ENCODE measurements around the gene FHIT.

FHIT gene

DNA sequence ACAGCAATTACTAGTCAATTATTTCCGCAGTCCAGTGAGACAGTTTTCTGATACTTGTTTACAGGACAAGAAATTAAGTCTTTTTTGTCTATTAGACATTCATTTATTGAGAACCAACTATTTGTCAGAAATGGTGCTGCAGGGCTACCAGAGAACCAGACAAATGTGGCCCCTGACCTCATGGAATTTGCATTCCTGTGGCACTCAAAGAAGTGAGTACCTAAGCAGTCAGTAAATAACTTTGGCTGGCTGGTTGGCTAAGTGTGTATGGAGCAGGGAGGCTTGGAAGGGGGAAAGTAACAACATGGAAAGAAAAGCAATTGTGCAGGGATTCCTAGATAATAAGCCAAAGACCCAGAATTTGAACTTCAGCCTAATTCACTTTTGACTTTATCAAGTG lies 1364.5 kb downstream of the FHIT start:
- no peak for DNase-seq

DNA sequence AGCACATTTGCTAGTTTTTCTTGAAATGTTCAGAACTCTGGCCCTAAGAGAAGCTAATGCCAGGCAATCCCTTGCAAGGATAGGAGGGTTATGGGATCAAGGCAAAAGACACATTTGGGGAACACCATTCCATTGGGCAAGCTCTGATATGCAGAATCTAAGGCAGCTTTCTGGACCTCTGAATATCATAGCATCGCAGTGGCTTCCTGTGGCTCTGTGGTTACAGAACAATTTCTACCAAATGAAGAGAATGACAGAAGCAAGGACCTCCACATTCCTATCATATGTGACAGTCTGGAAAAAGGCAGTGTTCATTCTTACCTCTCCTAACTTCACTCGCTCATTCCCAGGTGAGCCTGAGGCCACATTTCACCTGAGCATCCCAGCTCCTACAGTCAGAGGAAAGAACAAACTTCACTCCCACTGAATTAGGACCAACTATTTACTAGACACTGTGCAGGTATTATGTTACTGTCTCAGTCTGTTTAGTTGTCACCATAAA lies 1365.3 kb downstream of the FHIT start:
- no peak for DNase-seq

DNA sequence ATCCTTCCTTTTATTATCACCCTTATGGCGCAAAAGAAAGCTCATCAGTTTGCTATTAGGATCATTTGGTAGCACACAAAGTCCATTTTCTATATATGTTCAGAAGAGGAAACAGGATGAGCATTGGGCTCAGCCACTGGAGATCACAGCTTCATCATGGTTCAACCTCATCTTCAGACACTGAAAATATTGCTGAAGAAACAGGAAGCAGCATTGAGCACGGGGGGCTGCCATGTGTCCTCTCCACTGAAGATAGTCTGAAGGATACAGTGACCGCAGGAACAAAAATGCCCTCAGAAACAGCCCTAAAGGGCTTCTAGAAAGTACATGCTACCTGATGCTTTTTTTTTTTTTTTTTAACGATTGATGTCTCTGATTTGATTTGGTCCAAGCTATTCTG lies 1366.2 kb downstream of the FHIT start:
- DNase-seq: no peak

DNA sequence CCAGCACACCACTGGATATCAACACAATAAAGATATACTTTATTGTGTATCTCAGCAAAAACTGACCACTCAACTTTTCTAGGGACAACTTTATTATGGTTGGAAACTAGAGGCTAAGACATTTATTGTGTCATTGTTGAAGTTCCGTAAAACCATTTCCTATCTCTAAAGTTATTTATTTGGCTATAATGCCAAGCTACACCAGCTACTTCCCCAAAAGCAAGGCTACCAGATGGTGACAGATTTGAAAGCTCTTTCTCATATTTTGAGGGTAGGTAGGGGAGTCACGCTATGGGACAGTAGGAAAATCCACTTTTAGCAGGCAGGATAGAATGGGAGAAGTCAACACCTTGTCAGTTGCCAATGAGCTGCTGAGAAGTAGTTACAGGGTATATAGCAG lies 1366.8 kb downstream of the FHIT start:
- DNase-seq: no peak

DNA sequence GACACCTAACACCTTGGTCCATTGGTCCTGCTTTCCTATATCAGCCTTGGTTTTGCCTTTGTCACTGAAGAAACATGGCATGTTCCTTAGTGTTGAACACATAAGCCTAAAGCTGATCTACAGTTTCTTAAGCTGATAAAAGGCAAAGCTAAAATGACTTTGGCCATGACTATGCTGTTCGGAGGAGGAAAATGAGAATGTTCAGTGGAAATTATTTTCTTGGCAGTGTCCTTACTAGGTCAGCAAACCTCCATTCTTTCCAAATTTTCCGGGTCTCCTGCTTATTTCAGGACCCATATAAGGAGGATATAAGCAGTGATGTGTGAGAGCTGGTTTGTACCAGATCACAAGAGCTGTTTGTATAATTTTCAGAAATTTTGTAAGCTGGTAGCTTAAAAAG lies 1368.5 kb downstream of the FHIT start:
- no peak for DNase-seq

DNA sequence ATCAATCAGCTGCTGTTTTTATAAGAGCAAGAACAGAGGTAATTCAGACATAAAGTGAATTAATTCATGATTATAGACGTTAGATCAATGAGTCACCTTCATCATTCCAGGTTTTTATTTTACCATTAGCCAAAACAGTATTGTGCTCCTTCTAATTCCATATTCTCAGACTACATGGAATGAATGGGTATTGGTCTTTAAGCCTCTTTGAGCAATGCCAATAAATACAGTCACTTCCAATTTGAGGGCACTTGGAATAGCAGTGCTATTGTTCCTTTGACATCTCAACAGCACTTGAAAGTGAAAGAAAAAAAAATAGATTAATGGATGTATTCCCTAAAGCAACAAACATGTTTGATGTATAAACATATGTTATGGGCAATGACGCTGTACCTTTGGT lies 1370.5 kb downstream of the FHIT start:
- no peak for DNase-seq

DNA sequence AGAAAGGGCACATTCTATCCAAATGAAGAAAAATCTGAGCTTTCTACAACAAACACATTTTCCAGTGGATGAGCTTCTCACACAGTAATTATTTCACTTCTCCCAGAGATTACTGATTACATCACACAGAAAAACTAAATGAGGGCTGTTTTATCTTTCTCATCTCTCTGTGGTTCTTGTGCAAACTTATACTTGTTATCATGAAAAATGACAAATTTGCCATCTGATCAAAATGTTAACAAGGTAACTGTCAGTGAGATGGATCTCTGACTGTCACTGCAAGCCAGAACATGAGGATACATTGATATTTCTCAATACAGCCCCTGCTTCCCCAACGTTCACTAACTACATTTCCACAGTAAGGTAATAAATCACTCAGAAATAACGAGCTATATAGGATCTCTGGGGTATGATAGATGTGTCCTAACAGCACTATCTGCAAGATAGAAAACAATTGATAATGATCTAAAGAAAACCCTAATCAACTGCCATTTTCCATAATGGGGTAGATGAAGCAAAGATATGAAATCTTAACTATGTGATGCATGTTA lies 1372.1 kb downstream of the FHIT start:
- DNase-seq: no peak

DNA sequence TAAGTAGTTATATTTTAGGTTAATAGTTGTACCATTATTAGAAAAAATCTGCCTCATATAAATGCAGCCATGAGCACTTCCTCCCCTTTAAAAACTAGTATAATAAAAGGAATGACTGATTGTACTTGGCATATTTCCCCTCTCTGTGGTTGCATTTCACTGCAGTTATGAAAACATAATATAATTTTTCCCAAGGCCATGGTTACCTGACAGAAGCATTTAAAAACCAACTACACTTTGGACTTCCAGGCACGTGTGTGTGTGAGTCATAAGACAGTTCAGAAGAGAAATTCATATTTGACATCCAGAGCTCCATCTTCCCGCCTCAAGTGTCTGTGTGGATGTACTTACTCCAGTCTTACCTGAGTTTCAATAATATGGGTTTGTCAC lies 1373.2 kb downstream of the FHIT start:
- DNase-seq: no peak

DNA sequence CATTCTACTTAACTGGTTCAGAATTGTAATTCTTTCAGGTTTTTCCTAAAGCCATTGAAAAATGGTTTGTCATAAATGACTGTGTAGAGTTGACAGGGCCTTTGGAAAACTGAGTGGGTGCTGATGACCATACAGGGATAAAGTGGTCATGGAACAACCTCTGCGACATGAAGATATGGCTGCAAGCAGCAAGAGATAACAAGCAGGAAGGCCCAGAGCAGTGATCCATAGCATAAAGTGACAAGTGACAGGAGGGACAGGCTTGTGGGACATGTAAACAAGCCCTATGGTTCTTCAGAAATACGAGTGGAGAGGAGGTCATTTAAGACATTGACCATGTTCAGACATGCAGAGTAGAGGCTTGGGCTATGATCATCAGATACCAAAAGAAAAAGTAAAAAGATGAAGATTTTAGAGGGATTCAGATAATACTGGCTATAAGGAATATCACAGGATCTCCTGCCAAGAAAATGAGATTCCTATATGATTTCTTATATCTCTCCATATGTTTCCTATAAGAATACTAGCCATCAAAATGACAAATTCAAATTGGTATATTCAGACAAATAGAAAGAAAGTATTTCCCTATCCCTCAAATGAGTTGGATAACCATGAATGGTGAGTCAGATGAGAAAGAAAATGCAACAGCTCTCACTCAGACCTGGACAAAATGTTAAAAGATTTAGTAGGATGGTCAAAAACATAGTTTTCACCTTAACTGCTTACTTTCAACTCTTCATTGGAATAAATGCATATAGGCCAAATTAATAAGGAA lies 1373.8 kb downstream of the FHIT start:
- no peak for DNase-seq

DNA sequence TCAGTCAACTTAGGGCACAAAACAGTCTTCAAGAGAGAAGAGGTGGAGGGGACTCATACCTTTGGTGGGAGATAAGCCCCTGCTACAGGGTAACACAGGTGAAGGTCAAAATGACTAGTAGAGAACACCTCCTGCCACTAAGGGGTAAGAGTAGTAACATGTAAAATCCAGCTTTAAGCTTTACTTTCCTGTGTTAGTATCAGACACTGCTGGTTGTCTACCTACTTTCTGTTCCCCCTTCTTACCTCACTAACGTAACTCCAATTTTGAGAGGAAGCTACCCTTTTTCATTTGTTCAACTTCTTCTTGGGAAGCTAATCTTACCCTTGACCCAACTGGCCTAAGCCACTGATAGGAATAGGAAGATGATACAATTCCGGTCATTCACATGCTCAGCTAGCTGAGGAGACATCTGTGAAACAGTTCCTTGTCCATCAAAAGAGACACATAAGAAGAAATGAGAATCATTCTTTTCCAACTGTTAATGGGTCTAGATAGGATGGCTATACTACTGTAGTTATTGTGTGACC lies 1374.7 kb downstream of the FHIT start:
- no peak for DNase-seq

DNA sequence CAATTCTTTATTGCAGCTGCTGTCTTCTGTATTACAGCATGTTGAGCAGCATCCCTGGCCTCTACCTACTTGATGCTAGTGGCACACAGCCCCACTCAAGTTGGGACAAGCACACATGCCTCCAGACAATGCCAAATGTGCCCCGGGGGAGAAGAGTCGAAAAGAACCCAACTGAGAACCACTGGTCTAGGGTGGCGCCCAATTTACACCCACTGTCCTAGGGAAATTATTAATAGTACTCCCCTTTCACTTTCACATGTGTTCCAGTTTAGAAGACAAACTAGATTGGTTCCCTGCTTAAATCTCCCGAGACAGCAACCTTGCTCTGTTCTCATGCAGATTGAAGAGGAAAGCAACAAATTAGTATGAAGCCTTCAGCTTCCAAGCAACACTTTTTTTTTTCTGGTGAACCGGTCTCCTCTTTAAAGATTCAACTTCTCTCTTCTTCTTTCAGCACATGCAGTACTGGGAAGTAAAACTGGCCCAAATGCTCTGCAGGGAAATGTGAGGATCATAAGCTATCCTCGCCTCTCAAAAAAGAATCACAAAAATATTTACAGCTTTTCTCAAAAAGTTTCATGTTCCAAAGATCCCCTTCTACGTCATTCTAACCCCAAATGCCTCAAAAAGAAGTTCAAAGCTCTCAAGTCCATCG lies 1377.5 kb downstream of the FHIT start:
- no peak for DNase-seq

DNA sequence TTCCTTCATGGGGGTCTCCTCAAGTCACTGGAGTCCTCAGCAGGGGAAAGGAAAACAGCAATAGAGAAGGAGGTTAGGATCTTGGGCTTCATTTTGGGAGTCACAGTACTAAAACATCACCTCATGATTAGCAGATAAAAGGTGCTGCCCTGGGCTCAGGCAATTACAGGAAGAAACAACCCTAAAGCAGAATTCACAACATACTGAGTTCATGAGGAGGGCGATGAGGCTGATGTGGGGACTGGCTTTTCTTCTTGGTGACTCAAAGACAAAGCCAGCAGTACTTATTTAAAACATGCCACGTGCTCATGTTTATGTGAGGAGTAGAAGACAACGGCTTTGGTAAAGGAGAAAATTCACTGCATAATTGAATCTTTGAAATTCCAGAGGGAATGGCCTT lies 1379.1 kb downstream of the FHIT start:
- DNase-seq: no peak

DNA sequence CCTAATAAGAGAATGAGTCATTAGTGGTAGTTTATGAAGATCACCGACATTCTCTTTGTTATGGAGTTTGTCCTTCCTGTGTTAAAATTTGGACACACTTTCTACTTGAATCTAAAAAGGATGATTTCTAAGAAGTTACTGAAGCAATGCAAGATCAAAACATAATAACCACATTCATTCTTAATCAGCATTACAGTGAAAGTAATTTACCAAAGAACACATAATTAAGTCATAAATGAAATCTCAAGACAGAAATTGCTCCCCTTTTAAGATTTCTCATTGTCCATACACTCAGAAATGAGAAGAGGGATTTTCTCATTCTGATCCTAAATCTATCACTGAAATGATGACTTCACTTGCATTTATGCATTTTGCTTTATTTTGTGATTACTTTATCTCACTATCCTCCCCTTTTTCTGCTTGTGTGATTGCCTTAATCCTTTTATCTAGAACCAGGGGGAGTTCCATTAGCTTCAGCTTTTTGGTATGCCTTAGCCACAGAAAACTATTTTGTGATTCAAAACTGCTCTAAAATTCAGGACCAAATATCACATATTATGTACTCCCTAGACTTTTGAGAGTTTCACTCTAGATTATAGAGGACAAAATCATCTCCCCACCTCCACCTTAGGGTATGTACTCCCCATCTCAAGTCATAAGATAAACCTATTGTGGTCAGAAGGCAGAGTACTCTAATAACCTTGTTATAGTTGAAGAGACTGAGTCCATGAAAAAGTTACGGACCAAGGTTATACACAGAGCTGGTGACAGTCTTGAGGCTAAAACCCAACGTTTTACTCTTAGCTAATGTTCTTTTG lies 1383.9 kb downstream of the FHIT start:
- no peak for DNase-seq

DNA sequence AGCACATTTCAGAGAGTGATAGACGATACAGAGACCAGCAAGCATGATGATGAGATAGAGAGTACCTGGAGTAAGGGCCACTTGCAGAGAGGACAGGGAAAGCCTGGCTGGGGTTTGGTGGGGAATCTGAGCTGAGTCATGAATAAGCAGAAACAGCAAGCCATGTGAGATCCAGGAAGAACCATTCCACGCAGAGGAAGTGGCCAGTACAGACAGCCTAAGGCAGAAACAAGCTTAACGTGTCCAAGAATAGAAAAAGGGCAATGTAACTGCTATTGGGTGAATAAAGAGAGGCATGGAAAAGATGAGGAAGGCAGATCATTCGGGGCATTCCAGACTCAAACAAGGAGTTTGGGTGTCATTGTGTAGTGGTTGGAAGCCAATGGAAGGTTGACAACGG lies 1385.2 kb downstream of the FHIT start:
- DNase-seq: no peak

DNA sequence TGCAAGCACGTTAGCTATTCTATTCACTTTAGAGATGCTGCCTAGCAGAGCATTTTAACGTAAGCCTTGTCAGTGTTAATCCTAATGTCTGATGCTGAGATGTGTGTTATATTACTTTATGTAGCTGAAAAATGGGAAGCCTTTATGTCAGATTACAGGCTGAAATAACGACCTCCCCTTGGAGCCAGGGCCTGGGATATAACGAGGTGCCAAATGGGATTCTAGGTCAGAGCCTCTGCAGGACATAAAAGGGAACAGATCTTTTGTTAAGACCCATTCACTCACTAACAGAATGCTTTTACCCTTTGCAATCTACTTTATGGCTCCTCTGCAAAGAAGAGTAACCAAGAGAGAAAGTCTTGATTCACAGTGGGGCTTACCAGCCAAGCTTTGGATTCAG lies 1385.9 kb downstream of the FHIT start:
- DNase-seq: no peak

DNA sequence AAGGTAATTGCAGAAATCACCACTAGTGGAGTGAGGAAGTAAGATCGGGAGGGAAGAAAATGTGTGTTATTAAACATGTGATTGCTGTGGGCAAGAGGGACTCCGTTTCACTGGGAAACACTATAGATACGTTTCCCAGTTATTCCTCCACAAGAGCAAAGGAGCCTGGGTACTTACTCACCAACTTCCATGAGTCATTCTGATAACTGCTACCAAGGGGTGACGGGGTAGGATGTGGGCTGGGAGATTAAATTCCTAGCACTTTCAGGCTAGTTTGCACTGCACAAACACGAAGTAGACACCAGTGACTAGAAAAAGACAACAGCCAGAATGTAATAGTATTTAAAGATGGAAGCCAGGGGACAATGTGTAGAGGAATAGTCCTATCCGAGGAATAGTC lies 1388.6 kb downstream of the FHIT start:
- no peak for DNase-seq

DNA sequence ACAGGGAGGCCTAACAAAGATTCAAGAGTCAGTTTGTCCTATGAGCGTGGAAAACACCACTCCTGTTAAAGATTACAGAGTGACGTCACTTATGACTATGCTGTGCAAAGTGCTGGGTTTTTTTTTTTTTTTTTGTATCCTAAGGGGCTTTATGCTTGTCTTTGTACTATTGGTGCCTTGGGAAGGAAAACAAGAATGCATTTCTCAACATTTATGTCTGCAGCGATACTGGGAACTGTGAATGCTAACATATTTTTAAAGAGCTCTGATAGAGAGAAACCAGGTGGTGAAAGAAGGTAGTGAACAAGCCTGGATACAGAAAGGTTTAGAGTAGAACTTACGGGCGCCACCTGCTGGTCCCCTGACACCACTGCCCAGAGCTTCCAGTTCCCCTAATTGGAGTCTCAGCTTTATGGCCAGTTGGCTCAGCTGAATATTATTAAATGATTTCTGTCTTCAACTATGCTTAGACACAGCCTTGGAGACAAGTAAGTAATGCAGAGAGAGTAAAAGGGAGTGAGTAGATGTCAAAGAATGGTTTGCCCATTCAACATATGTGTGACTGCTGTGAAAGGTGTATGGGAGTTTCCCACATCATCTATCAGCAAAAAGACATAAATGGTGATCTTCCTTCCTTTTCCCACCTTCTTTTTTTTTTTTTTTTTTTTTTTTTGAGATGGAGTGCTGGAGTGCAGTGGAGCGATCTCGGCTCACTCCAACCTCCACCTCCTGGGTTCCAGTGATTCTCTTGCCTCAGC lies 1393.5 kb downstream of the FHIT start:
- DNase-seq: peak; percentile 47 to 66 (median 50)

DNA sequence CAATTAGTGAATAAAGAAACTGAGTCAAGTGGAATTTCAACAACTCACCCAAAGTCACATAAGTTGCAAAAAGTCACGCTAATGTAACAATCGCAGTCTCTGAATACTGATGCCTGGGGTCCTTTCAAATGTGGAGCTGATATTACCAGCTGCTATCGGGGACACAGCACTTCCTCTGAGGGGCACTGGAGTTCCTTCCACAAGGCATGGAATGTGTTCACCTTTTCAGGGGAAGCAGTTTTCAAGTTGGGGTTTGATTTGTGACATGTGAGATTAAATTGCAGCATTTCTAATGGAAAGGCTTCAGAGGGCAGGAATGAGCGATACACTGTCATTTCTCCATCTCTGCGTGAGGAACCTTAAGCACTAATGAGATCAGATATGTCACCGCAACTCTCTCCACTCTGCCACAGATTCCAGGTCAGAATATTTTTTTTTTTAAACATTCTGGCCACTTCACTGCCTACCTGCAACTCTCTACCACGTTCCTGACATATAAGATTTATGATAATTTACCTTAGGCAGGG lies 1394.3 kb downstream of the FHIT start:
- DNase-seq: no peak

DNA sequence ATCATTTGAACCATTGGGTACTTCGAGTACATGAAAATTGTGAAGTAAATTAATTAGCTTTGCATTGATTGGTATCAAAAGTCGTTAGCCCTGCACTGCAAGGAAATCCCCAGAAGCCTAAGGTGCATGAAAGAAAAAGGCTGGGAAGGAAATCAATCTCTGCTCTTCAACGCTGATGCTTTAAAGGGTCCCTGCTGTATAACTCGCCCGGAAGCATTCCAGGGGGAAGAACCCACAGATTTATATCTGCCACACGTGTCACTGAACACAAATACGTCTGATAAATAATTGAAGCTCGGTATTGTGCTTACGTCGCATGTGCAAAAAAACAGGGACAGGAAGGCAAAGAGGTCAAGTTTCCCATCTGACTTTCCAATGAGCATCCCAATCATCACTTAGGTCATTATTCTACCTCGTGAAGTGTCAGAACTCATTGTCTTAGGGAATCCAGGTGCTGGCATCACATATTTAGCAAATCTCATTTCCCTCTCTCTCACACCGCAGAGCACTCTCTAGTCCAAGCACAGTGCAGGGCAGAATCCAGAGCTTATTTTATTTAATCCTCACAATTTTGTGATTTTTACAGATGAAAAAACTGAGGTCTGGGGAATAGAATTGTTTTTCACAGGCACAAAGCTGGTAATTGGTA lies 1397.1 kb downstream of the FHIT start:
- DNase-seq: no peak

DNA sequence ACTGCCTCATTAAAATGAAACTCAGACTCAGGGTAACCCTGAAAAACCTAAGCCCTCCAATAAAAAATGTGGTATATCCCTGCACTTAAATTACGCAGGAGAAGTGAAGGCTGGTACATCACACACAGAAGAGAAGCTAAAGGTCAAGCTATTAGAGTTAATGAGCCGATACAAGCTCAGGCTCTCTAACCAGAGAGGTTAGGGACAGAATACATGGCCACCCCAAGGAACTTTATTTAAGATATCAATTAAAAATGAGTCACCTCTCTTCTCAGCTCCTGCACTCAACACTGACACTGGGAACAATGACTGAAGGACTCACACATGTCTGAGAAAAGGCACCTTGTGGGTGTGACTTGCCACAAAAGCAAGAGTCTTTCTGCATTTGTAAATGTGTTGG lies 1400.8 kb downstream of the FHIT start:
- DNase-seq: no peak

DNA sequence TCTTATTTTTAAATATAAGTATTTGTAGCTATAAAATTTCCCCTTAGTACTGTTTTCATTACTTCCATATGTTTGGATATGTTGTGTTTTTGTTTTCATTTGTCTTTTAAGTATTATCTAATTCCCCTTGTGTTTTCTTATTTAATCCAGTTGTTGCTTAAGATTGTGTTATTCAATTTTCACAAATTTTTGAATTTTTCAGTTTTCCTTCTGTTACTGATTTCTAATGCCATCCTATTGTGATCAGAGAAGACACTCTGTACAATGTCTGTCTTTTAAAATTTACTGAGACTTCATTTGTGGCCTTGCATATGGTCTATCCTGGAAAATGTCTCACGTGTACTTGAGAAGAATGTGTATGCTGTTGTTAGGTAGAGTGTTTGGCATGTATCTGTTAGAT lies 1405.9 kb downstream of the FHIT start:
- DNase-seq: no peak

DNA sequence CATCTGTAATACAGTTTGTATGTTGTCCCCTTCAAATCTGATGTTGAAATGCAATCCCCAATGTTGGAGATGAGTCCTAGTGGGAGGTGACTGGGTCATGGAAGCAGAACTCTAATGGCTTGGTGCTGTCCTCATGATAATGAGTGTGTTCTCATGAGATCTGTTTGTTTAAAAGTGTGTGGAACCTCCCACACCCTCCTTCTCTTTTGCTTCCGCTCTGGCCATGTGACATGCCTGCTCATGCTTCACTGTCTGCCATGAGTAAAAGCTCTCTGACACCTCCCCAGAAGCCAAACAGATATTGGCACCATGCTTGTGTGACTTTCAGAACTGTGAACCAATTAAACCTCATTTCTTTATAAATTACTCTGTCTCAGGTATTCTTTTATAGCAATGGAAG lies 1407.4 kb downstream of the FHIT start:
- DNase-seq: no peak

Data from activated CD4-positive, CD25-positive, alpha-beta regulatory T cell (primary cell).